H1 (cell line): ENCODE measurements around the gene RESP18. TPM values are rescaled to one million over a fixed set of nuclear protein-coding genes. Genes with fewer than 3 reads are reported as not detected.

Experiments
- CTCF ChIA-PET: fragments of 300-600 bp; sonication (Branson Sonifier 250); formaldehyde crosslinking; loops from one replicate; lab custom pipeline; 2021; ENCODE audit not compliant: partially characterized antibody; lab: Charles Lee
- POLR2A ChIA-PET: fragments of 300-600 bp; sonication (Branson Sonifier 250); formaldehyde crosslinking; loops from one replicate; lab custom pipeline; 2021; ENCODE audit warnings: inconsistent platforms; ENCODE audit not compliant: partially characterized antibody; lab: Charles Lee
- DNase-seq, 2 experiments: peaks; one replicate each; pipeline versions ENCODE4 v3.0.0 to v3.0.0-alpha.2; 2010 to 2022; ENCODE audit warnings: low spot score in 2 of 2, low read depth in 1 of 2, mixed read lengths in 1 of 2
- FAIRE-seq: peaks from 2 replicates; lab custom pipeline; 2011; peaks lifted over from hg19 to GRCh38; lab: Jason Lieb, UNC
- H2AFZ ChIP-seq: 2 replicates; pipeline ENCODE4 v1.8.1; 2012; ENCODE audit warnings: low read length, inconsistent platforms
- H2AK5ac ChIP-seq: 2 replicates; pipeline ENCODE4 v1.6.1; 2013; ENCODE audit warnings: low read depth, low read length
- H2BK120ac ChIP-seq: replicated peaks from 2 replicates; pipeline ENCODE3; 2013; ENCODE audit warnings: low read depth, low read length, inconsistent platforms
- H2BK12ac ChIP-seq: 2 replicates; pipeline ENCODE4 v1.6.1; 2013; ENCODE audit warnings: low read depth, low read length
- H2BK15ac ChIP-seq: 2 replicates; pipeline ENCODE4 v1.6.1; 2013; ENCODE audit warnings: low read length
- H2BK20ac ChIP-seq: 2 replicates; pipeline ENCODE4 v1.6.1; 2013; ENCODE audit warnings: low read length
- H2BK5ac ChIP-seq: 2 replicates; pipeline ENCODE4 v1.6.1; 2013; ENCODE audit warnings: low read depth, low read length
- H3K14ac ChIP-seq: 2 replicates; pipeline ENCODE4 v1.6.1; 2013; ENCODE audit warnings: inconsistent platforms; ENCODE audit not compliant: insufficient read length
- H3K18ac ChIP-seq: 2 replicates; pipeline ENCODE4 v1.6.1; 2013; ENCODE audit warnings: low read length; ENCODE audit errors: extremely low read depth
- H3K23ac ChIP-seq: 2 replicates; pipeline ENCODE4 v1.6.1; 2013; ENCODE audit warnings: inconsistent platforms; ENCODE audit not compliant: insufficient read length
- H3K23me2 ChIP-seq: 2 replicates; pipeline ENCODE4 v1.6.1; 2013; ENCODE audit warnings: low read depth, low read length
- H3K27ac ChIP-seq: 2 replicates; pipeline ENCODE4 v1.6.1; 2011; ENCODE audit warnings: low read depth, low read length, inconsistent platforms
- H3K27me3 ChIP-seq, 4 experiments: replicated peaks in 1 of 4; 1 replicate in 1 of 4; 2 replicates in 3 of 4; pipeline versions ENCODE4 v1.6.1 to v1.8.1; 2011 to 2013; ENCODE audit warnings: low read length in 3 of 4, mild to moderate bottlenecking in 3 of 4, inconsistent platforms in 2 of 4, mixed read lengths in 2 of 4, moderate library complexity in 1 of 4; ENCODE audit not compliant: control insufficient read depth in 3 of 4, insufficient read depth in 3 of 4; ENCODE audit errors: extremely low read depth in 1 of 4
- H3K36me3 ChIP-seq, 4 experiments: 2 replicates each; pipeline versions ENCODE4 v1.6.1 to v1.8.1; 2011 to 2013; ENCODE audit warnings: mild to moderate bottlenecking in 4 of 4, low read length in 3 of 4, moderate library complexity in 2 of 4, control low read depth in 1 of 4, inconsistent platforms in 1 of 4; ENCODE audit not compliant: insufficient read depth in 4 of 4, control insufficient read depth in 2 of 4
- H3K4ac ChIP-seq: replicated peaks from 2 replicates; pipeline ENCODE3; 2013; ENCODE audit warnings: low read length, low read depth, mixed read lengths, inconsistent platforms; ENCODE audit not compliant: insufficient read length
- H3K4me1 ChIP-seq, 4 experiments: replicated peaks in 1 of 4; 1 replicate in 1 of 4; 2 replicates in 3 of 4; pipeline versions ENCODE4 v1.6.1 to v1.8.1; 2011 to 2013; ENCODE audit warnings: low read length in 3 of 4, inconsistent platforms in 2 of 4, mixed read lengths in 1 of 4; ENCODE audit not compliant: insufficient read depth in 4 of 4, control insufficient read depth in 3 of 4
- H3K4me2 ChIP-seq, 2 experiments: 2 replicates each; pipeline versions ENCODE4 v1.6.1 to v1.8.1; 2011 to 2013; ENCODE audit warnings: low read depth in 2 of 2, low read length in 2 of 2, control low read depth in 1 of 2, inconsistent platforms in 1 of 2, mild to moderate bottlenecking in 1 of 2; ENCODE audit not compliant: insufficient read depth in 1 of 2
- H3K4me3 ChIP-seq, 4 experiments: fragments of 200-600, 300-600 bp in 1 of 4; sonication (generic), shearing (Covaris generic), sonication (Bioruptor Twin) in 1 of 4; 2 replicates each; pipeline versions ENCODE4 v1.5.1 to v1.8.1; 2011 to 2016; ENCODE audit warnings: low read length in 4 of 4, low read depth in 3 of 4, control low read depth in 2 of 4, inconsistent platforms in 2 of 4, mild to moderate bottlenecking in 2 of 4, mixed read lengths in 1 of 4, moderate library complexity in 1 of 4; ENCODE audit not compliant: insufficient read depth in 2 of 4; ENCODE audit errors: extremely low read depth in 1 of 4
- H3K56ac ChIP-seq: replicated peaks from 2 replicates; pipeline ENCODE3; 2013; ENCODE audit warnings: low read depth, mild to moderate bottlenecking, mixed read lengths, low read length, inconsistent platforms; ENCODE audit not compliant: insufficient read length
- H3K79me1 ChIP-seq: 2 replicates; pipeline ENCODE4 v1.6.1; 2013; ENCODE audit warnings: low read depth, low read length, control low read depth
- H3K79me2 ChIP-seq, 2 experiments: 2 replicates each; pipeline versions ENCODE4 v1.6.1 to v1.8.1; 2012 to 2013; ENCODE audit warnings: low read length in 2 of 2, mild to moderate bottlenecking in 2 of 2, inconsistent platforms in 1 of 2; ENCODE audit not compliant: insufficient read depth in 2 of 2, control insufficient read depth in 1 of 2
- H3K9ac ChIP-seq, 4 experiments: replicated peaks in 1 of 4; 1 replicate in 1 of 4; 2 replicates in 3 of 4; pipeline versions ENCODE4 v1.6.1 to v1.8.1; 2011 to 2013; ENCODE audit warnings: low read depth in 3 of 4, low read length in 3 of 4, control low read depth in 2 of 4, mild to moderate bottlenecking in 2 of 4, moderate library complexity in 2 of 4, inconsistent platforms in 1 of 4; ENCODE audit errors: extremely low read depth in 1 of 4
- H3K9me3 ChIP-seq, 2 experiments: 2 replicates each; pipeline versions ENCODE4 v1.6.1 to v1.8.1; 2012 to 2013; ENCODE audit warnings: mild to moderate bottlenecking in 2 of 2, moderate library complexity in 2 of 2, control low read depth in 1 of 2, inconsistent platforms in 1 of 2, low read depth in 1 of 2, low read length in 1 of 2, mixed read lengths in 1 of 2; ENCODE audit not compliant: insufficient read depth in 2 of 2
- H4K20me1 ChIP-seq, 2 experiments: replicated peaks in 1 of 2; 2 replicates each; pipeline versions ENCODE3 to v1.8.1; 2011 to 2013; ENCODE audit warnings: inconsistent platforms in 2 of 2, low read length in 2 of 2, mild to moderate bottlenecking in 1 of 2; ENCODE audit not compliant: insufficient read depth in 2 of 2, control insufficient read depth in 1 of 2
- H4K5ac ChIP-seq: 2 replicates; pipeline ENCODE4 v1.6.1; 2013; ENCODE audit warnings: low read length, low read depth, mixed read lengths, inconsistent platforms; ENCODE audit not compliant: insufficient read length
- H4K8ac ChIP-seq: 2 replicates; pipeline ENCODE4 v1.8.0; 2013; ENCODE audit warnings: mild to moderate bottlenecking, moderate library complexity, low read length, inconsistent platforms; ENCODE audit not compliant: insufficient read depth; ENCODE audit errors: extremely low read depth
- H4K91ac ChIP-seq: replicated peaks from 2 replicates; pipeline ENCODE3; 2013; ENCODE audit warnings: low read length, mixed read lengths, inconsistent platforms; ENCODE audit not compliant: insufficient read length
- BCL11A ChIP-seq, 2 experiments: IDR thresholded peaks; one replicate each; pipeline ENCODE4 v1.6.1; 2011; ENCODE audit warnings: low read depth in 2 of 2, low read length in 2 of 2, mild to moderate bottlenecking in 2 of 2
- CREB1 ChIP-seq: IDR thresholded peaks from 2 replicates; pipeline ENCODE4 v1.6.1; 2012; ENCODE audit warnings: inconsistent platforms
- EZH2 ChIP-seq: fragments of 200-600 bp; sonication (generic); IDR thresholded peaks from 2 replicates; pipeline ENCODE4 v1.7.1; 2012; ENCODE audit warnings: low read depth, mild to moderate bottlenecking, moderate library complexity, low read length, inconsistent platforms; ENCODE audit not compliant: severe bottlenecking
- GABPA ChIP-seq: IDR thresholded peaks from 2 replicates; pipeline ENCODE4 v1.6.1; 2011; ENCODE audit warnings: mild to moderate bottlenecking, low read length, moderate library complexity, borderline replicate concordance; ENCODE audit not compliant: insufficient read depth
- HDAC6 ChIP-seq: IDR thresholded peaks from one replicate; pipeline ENCODE4 v1.7.1; 2012; ENCODE audit warnings: low read depth, mild to moderate bottlenecking, inconsistent platforms, low read length, moderate library complexity
- KDM1A ChIP-seq: fragments of 200-600, 300-600 bp; sonication (generic); IDR thresholded peaks from 2 replicates; pipeline ENCODE4 v1.7.1; 2016; ENCODE audit warnings: mild to moderate bottlenecking, low read length, borderline replicate concordance
- KDM4A ChIP-seq: IDR thresholded peaks from one replicate; pipeline ENCODE4 v1.7.1; 2012; ENCODE audit warnings: low read depth, mild to moderate bottlenecking, moderate library complexity, low read length, inconsistent platforms; ENCODE audit not compliant: severe bottlenecking
- SAP30 ChIP-seq: fragments of 300-600 bp; sonication (generic); IDR thresholded peaks from 2 replicates; pipeline ENCODE4 v1.7.1; 2012; ENCODE audit warnings: low read length, moderate library complexity, mild to moderate bottlenecking, inconsistent platforms; ENCODE audit not compliant: insufficient read depth, insufficient replicate concordance
- SIX5 ChIP-seq: IDR thresholded peaks from 2 replicates; pipeline ENCODE4 v1.6.1; 2011; ENCODE audit warnings: mild to moderate bottlenecking, low read depth, low read length
- SP4 ChIP-seq: IDR thresholded peaks from 2 replicates; pipeline ENCODE4 v1.6.1; 2012; ENCODE audit warnings: low read length, inconsistent platforms
- SRF ChIP-seq: IDR thresholded peaks from 2 replicates; pipeline ENCODE4 v1.6.1; 2011; ENCODE audit warnings: mild to moderate bottlenecking, low read depth, low read length, moderate library complexity
- TAF7 ChIP-seq: optimal IDR thresholded peaks from 2 replicates; pipeline ENCODE3; 2011; ENCODE audit warnings: low read depth, mild to moderate bottlenecking, inconsistent platforms, low read length, moderate library complexity, borderline replicate concordance
- TCF12 ChIP-seq: IDR thresholded peaks from 2 replicates; pipeline ENCODE4 v1.6.1; 2011; ENCODE audit warnings: low read depth, mild to moderate bottlenecking, low read length
- WGBS, 2 experiments: shearing (Covaris generic) in 1 of 2; methylation state at CpG; one replicate each; pipeline versions ENCODE4 v1.1.6 to v1.1.7; 2013 to 2015; ENCODE audit warnings: low lambda C conversion rate in 2 of 2, mixed read lengths in 2 of 2, inconsistent platforms in 1 of 2, low coverage in 1 of 2, missing lambda C conversion rate in 1 of 2; ENCODE audit not compliant: insufficient replicate concordance in 2 of 2, insufficient coverage in 1 of 2, insufficient read length in 1 of 2; ENCODE audit errors: extremely low coverage in 1 of 2, missing lambda C conversion rate in 1 of 2; 5-methylcytosine and 5-hydroxymethylcytosine counted together
- polyA plus RNA-seq, 7 experiments: library from polyadenylated mRNA; depleted of rRNA in 3 of 7; stranded (reverse) in 5 of 7; unstranded in 2 of 7; fragments of >200 nt in 5 of 7; fragments of 200-250 nt in 2 of 7; gene quantifications; 1 replicate in 5 of 7; 2 replicates in 1 of 7; 4 replicates in 1 of 7; pipeline versions ENCODE4 v1.2.1 to v1.2.3, GENCODE V29; 2011 to 2013; ENCODE audit warnings: missing spikeins in 2 of 7, mixed read lengths in 2 of 7
- total RNA-seq: library from RNA; stranded (reverse); fragmentation: NEBNext Ultra II Directional; extraction: Animal tissue kit (Norgen Biotek cat#: 25700); gene quantifications from 2 replicates; pipeline ENCODE4 v1.2.1, GENCODE V29; 2021

The RESP18 gene
- total and polyA plus RNA-seq, 2 of the 8 experiments (the other 6 are each of a cell fraction or from before 2014, with no cell fraction given): not detected

GRCh38 chr2:219356834-219357233, 24.3 kb upstream of the RESP18 start:
- peaks cover 13 to 42% (median 34%) of the 10 kb centered on the region in 4 experiments for H3K27me3 ChIP-seq
- FAIRE-seq: no peak

More at GRCh38 chr2:219356834-219357233, 24.3 kb upstream of the RESP18 start:
- no peak for TF ChIP-seq SAP30
- no peak for TF ChIP-seq HDAC6
- TF ChIP-seq SP4: no peak
- TF ChIP-seq BCL11A (IDR thresholded peaks at IDR 0.05; ENCODE audit: low read depth in 2 of 2, low read length in 2 of 2): no peak
- TF ChIP-seq CREB1: no peak
- TF ChIP-seq TAF7: no peak
- TF ChIP-seq KDM1A: no peak
- no peak for TF ChIP-seq SIX5
- TF ChIP-seq SRF: no peak
- no peak for TF ChIP-seq TCF12
- no peak for TF ChIP-seq GABPA
- no peak for TF ChIP-seq EZH2
- TF ChIP-seq KDM4A: no peak
- POLR2A ChIA-PET: no interaction called here
- no peak overlapping the region for H2AFZ ChIP-seq
- 79% methylated on average over 1 of the region's 1 CpG; no CpG with 5 or more reads in 1 of the 2 experiments for WGBS, 2 experiments
- H3K4me1 ChIP-seq: peaks cover 0 to 9% (median 3%) of the 10 kb centered on the region in 4 experiments; a peak in 3 of 7 replicates
- H2BK20ac ChIP-seq: no peak overlapping the region
- no peak overlapping the region for H3K23ac ChIP-seq
- H3K4ac ChIP-seq: no peak overlapping the region
- H2BK5ac ChIP-seq: no peak overlapping the region
- no peak overlapping the region for H3K14ac ChIP-seq
- H3K18ac ChIP-seq: no peak overlapping the region
- H3K9ac ChIP-seq: no peak overlapping the region
- no peak overlapping the region for H2BK12ac ChIP-seq
- no peaks in the 10 kb centered on the region for H3K79me2 ChIP-seq
- no peaks in the 10 kb centered on the region for H3K9me3 ChIP-seq
- no peak overlapping the region for H4K91ac ChIP-seq
- no peak overlapping the region for H4K8ac ChIP-seq
- no peak for DNase-seq
- no peak overlapping the region for H2AK5ac ChIP-seq
- no peaks in the 10 kb centered on the region for H4K20me1 ChIP-seq
- H3K4me2 ChIP-seq: no peak overlapping the region
- H3K56ac ChIP-seq: no peak overlapping the region
- H3K27ac ChIP-seq: no peak overlapping the region
- H4K5ac ChIP-seq: no peak overlapping the region
- no peaks in the 10 kb centered on the region for H3K79me1 ChIP-seq
- H3K36me3 ChIP-seq: no peaks in the 10 kb centered on the region
- CTCF ChIA-PET: interaction anchor here (0.6 to 2.0 kb wide), 6 partner anchors 12 to 48 kb away, joined by 3 to 7 read pairs (median 3); partner anchors contain the start of gene RESP18
- no peak overlapping the region for H2BK120ac ChIP-seq
- no peak overlapping the region for H3K4me3 ChIP-seq
- H2BK15ac ChIP-seq: no peak overlapping the region
- H3K23me2 ChIP-seq: peaks cover 11% of the 10 kb centered on the region; the same call in 1 of the 2 replicates
